Neutrophil (primary cell): ENCODE data around the gene FAM20B.

Experiments used
- H3K27ac ChIP-seq: fragments of 200-600 bp; sonication (generic); 2 replicates; pipeline ENCODE4 v1.5.1; 2016; ENCODE audit warnings: mild to moderate bottlenecking, moderate library complexity
- H3K27me3 ChIP-seq: fragments of 200-600 bp; sonication (generic); 2 replicates; pipeline ENCODE4 v1.6.0; 2016; ENCODE audit warnings: mild to moderate bottlenecking
- H3K36me3 ChIP-seq: fragments of 200-600 bp; sonication (generic); 2 replicates; pipeline ENCODE4 v1.5.1; 2017
- H3K4me1 ChIP-seq, 2 experiments: fragments of 200-600 bp in 1 of 2; sonication (generic) in 1 of 2; 1 replicate in 1 of 2; 2 replicates in 1 of 2; pipeline versions ENCODE4 v1.5.1 to v1.6.1; 2013 to 2016; ENCODE audit warnings: low read depth in 1 of 2, low read length in 1 of 2, mild to moderate bottlenecking in 1 of 2, moderate library complexity in 1 of 2; ENCODE audit not compliant: control insufficient read depth in 1 of 2, insufficient read depth in 1 of 2
- H3K4me3 ChIP-seq, 2 experiments: fragments of 200-600 bp in 1 of 2; sonication (generic) in 1 of 2; 1 replicate in 1 of 2; 2 replicates in 1 of 2; pipeline ENCODE4 v1.5.1; 2013 to 2016; ENCODE audit warnings: low read depth in 1 of 2, low read length in 1 of 2, mild to moderate bottlenecking in 1 of 2, moderate library complexity in 1 of 2
- H3K9me3 ChIP-seq: fragments of 200-600 bp; sonication (generic); 2 replicates; pipeline ENCODE4 v1.5.1; 2016
- CTCF ChIP-seq: fragments of 200-600 bp; sonication (generic); IDR thresholded peaks from 2 replicates; pipeline ENCODE4 v1.5.1; 2016; ENCODE audit warnings: antibody characterized with exemption

FAM20B gene

GRCh38 chr1:179007233-179007632 lies 18.5 kb upstream of the FAM20B start:
- H3K4me1 ChIP-seq: peaks cover 0 to 5% of the 10 kb centered on the region in 2 experiments
- H3K4me3 ChIP-seq: no peak overlapping the region
- H3K27me3 ChIP-seq: no peaks in the 10 kb centered on the region
- H3K36me3 ChIP-seq: no peaks in the 10 kb centered on the region
- no peak for TF ChIP-seq CTCF
- no peaks in the 10 kb centered on the region for H3K9me3 ChIP-seq
- H3K27ac ChIP-seq: no peak overlapping the region

- Histone ChIP-seq H3K27ac (no peak overlapping the region), H3K27me3 (no peaks in the 10 kb centered on the region), H3K4me1 (no peaks in the 10 kb centered on the region), H3K4me3 (no peak overlapping the region), H3K9me3 (no peaks in the 10 kb centered on the region), H3K36me3 (no peaks in the 10 kb centered on the region)
- TF ChIP-seq CTCF: no peak
Observed at GRCh38 chr1:179010671-179011070, 15.0 kb upstream of the FAM20B start.

- peaks cover 0 to 3% of the 10 kb centered on the region in 2 experiments for H3K4me1 ChIP-seq
- no peak overlapping the region for H3K4me3 ChIP-seq
- no peaks in the 10 kb centered on the region for H3K9me3 ChIP-seq
- no peak overlapping the region for H3K27ac ChIP-seq
- no peak for TF ChIP-seq CTCF
- H3K27me3 ChIP-seq: no peaks in the 10 kb centered on the region
- no peaks in the 10 kb centered on the region for H3K36me3 ChIP-seq
Observed at GRCh38 chr1:179012038-179012437, 13.7 kb upstream of the FAM20B start.

- Histone ChIP-seq H3K4me1 (peaks cover 0 to 5% of the 10 kb centered on the region in 2 experiments), H3K27ac (no peak overlapping the region), H3K9me3 (no peaks in the 10 kb centered on the region), H3K4me3 (no peak overlapping the region), H3K36me3 (no peaks in the 10 kb centered on the region), H3K27me3 (no peaks in the 10 kb centered on the region)
- no peak for TF ChIP-seq CTCF
Observed at GRCh38 chr1:179014123-179014522, 11.6 kb upstream of the FAM20B start.

- no peak overlapping the region for H3K27ac ChIP-seq
- no peak overlapping the region for H3K4me3 ChIP-seq
- H3K27me3 ChIP-seq: no peaks in the 10 kb centered on the region
- H3K36me3 ChIP-seq: no peaks in the 10 kb centered on the region
- TF ChIP-seq CTCF: no peak
- no peaks in the 10 kb centered on the region for H3K9me3 ChIP-seq
- peaks cover 0 to 5% of the 10 kb centered on the region in 2 experiments for H3K4me1 ChIP-seq
Observed at GRCh38 chr1:179015396-179015795, 10.3 kb upstream of the FAM20B start.
